ENCODE data around the gene UBXN11. TPM values are rescaled to one million over a fixed set of nuclear protein-coding genes. Genes with fewer than 3 reads are reported as not detected.
"Not testable (repeated sequence)": the region's sequence is repeated elsewhere in the genome, so short reads cannot be mapped to it uniquely, and the experiment has no call there.

Gene UBXN11
- total RNA-seq, 1 experiment from 2014 or later = 12.5 TPM

DNA sequence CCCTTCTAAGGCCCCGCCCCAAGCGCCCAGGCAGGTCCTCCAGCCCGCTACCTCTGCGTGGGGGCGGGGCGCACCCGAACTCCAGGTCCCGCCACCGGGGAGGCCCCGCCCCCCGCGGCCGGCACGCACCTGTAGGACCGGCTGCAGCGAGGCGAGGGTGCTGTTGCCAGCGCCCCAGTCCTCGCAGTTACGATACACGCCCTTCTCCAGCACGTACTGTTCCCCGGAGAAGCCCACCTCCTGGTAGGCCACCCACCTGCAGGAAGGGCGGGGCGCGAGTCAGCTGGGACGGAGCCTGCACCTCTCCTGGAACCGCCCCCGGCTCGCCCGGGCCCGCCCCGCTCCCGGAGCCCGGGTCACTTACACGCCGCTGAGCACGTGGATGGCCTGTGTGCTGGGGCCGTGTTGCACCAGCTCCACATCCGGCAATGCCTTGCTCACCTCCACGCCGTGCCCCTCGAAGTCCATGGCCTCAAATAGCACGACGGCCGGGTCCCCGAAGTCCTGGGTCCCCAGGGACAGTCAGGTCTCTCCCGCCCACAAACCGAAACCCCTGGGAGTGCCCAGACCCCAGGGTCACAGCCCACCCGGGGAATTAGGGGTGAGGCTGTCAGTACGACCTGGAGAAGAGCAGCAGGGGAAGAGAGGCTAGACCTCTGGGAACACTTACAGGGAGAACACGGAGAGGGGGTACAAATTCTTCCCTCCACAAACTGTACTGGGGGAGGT is 30.2 kb upstream of the UBXN11 start:
- H3K4me3 Mint-ChIP-seq (ENCODE audit: unreplicated experiment) = no peak overlapping the region
- no peak for TF ChIP-seq CTCF (IDR thresholded peaks at IDR 0.05; ENCODE audit: insufficient read depth in 1 of 2, low read depth in 1 of 2, low read length in 1 of 2, severe bottlenecking in 1 of 2, unreplicated experiment in 1 of 2)
- H3K27ac Mint-ChIP-seq (ENCODE audit: unreplicated experiment) = no peak overlapping the region
- Histone ChIP-seq H3K4me1 (no peaks in the 10 kb centered on the region), H3K9me3 (no peaks in the 10 kb centered on the region), H3K4me3 (ENCODE audit: low read depth, low read length) (no peak overlapping the region), H3K27me3 (replicated peaks; ENCODE audit: control insufficient read depth, insufficient read depth, low read length) (no peaks in the 10 kb centered on the region), H3K36me3 (ENCODE audit: control insufficient read depth, insufficient read depth, low read length) (peaks cover 4% of the 10 kb centered on the region; the same call in 1 of the 2 replicates)
- peak in 1 of 2 experiments; percentile 19 for DNase-seq
- no peaks in the 10 kb centered on the region for H3K27me3 Mint-ChIP-seq (ENCODE audit: insufficient read depth, unreplicated experiment)
- POLR2A ChIA-PET = no interaction called here
- no peaks in the 10 kb centered on the region for H3K4me1 Mint-ChIP-seq (ENCODE audit: low read depth, unreplicated experiment)
- intact Hi-C loops (cut with micrococcal nuclease; ENCODE audit: unreplicated experiment) = no loop called here
- CTCF ChIA-PET = no interaction called here
- H3K36me3 Mint-ChIP-seq (ENCODE audit: insufficient read depth, unreplicated experiment) = peaks cover 70% of the 10 kb centered on the region
- H3K9me3 Mint-ChIP-seq (ENCODE audit: unreplicated experiment) = no peaks in the 10 kb centered on the region
- BruUV-seq (replicated peaks) = no TSS peak

DNA sequence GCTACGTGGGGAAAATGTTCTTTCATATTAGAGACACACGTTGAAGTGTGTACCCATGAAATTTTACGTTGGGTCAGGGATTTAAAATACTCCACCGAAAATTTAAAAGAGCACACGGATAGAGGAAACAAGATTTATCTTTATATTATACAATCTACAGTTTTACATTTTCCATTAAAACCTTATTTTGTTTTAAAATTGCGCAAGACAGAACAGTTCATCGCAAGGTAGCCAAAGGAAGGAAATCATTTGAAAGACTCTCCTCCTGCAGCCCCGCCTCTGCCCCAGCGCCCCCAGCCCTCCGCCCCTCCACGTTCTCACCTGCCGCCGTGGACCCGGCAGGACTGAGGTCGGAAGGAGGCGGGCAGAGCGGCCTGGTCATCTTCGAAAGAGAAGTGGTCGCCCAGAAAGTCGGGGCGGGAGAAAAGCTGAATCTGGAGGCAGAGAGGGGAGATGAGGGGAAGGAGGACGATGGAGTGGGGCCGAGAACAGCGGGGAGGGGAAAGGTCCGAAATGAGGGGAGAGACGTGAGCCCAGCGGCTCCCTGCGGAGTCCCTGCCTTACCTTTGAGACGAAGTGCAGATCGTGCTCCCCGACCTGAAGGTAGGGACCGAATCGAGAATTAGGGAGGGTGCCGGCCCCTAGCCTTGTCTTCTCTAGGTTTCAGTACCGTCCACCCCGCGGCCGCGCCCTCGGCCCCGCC is 29.5 kb upstream of the UBXN11 start:
- Mint-ChIP-seq H3K27me3 (ENCODE audit: insufficient read depth, unreplicated experiment) (no peaks in the 10 kb centered on the region), H3K4me3 (ENCODE audit: unreplicated experiment) (no peak overlapping the region), H3K27ac (ENCODE audit: unreplicated experiment) (no peak overlapping the region), H3K9me3 (ENCODE audit: unreplicated experiment) (no peaks in the 10 kb centered on the region), H3K36me3 (ENCODE audit: insufficient read depth, unreplicated experiment) (peaks cover 71% of the 10 kb centered on the region), H3K4me1 (ENCODE audit: low read depth, unreplicated experiment) (no peaks in the 10 kb centered on the region)
- no peaks in the 10 kb centered on the region for H3K9me3 ChIP-seq
- no peaks in the 10 kb centered on the region for H3K27me3 ChIP-seq (replicated peaks; ENCODE audit: control insufficient read depth, insufficient read depth, low read length)
- TF ChIP-seq CTCF (IDR thresholded peaks at IDR 0.05; ENCODE audit: insufficient read depth in 1 of 2, low read depth in 1 of 2, low read length in 1 of 2, severe bottlenecking in 1 of 2, unreplicated experiment in 1 of 2) = no peak
- DNase-seq = no peak
- H3K4me1 ChIP-seq = no peaks in the 10 kb centered on the region
- ChIA-PET POLR2A (interaction anchor here (0.6 kb wide), 1 partner anchor 32 kb away, joined by 3 read pairs; no protein-coding TSS in a partner anchor), CTCF (no interaction called here)
- H3K36me3 ChIP-seq (ENCODE audit: control insufficient read depth, insufficient read depth, low read length) = peaks cover 4% of the 10 kb centered on the region; the same call in 1 of the 2 replicates
- intact Hi-C loops (cut with micrococcal nuclease; ENCODE audit: unreplicated experiment) = no loop called here
- H3K4me3 ChIP-seq (ENCODE audit: low read depth, low read length) = no peak overlapping the region
- no TSS peak for BruUV-seq (replicated peaks)

DNA sequence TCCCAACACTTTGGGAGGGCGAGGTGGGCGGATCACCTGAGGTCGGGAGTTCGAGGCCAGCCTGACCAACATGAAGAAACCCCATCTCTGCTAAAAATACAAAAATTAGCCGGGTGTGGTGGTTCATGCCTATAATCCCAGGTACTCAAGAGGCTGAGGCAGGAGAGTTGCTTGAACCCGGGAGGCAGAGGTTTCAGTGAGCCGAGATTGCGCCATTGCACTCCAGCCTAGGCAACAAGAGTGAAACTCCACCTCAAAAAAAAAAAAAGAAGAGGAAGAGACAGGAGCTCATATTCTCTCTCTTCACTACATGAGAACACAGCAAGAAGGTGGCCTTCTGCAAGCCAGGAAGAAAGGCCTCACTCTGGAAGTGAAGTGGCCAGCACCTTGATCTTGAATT is 26.9 kb upstream of the UBXN11 start:
- POLR2A ChIA-PET; H3K27me3 ChIP-seq (replicated peaks; ENCODE audit: control insufficient read depth, insufficient read depth, low read length); H3K27ac Mint-ChIP-seq (ENCODE audit: unreplicated experiment); H3K4me1 ChIP-seq; H3K36me3 ChIP-seq (ENCODE audit: control insufficient read depth, insufficient read depth, low read length); H3K9me3 ChIP-seq; H3K4me3 ChIP-seq (ENCODE audit: low read depth, low read length); H3K4me1 Mint-ChIP-seq (ENCODE audit: low read depth, unreplicated experiment); H3K27me3 Mint-ChIP-seq (ENCODE audit: insufficient read depth, unreplicated experiment); H3K9me3 Mint-ChIP-seq (ENCODE audit: unreplicated experiment); intact Hi-C loops (cut with micrococcal nuclease; ENCODE audit: unreplicated experiment); DNase-seq; H3K4me3 Mint-ChIP-seq (ENCODE audit: unreplicated experiment); BruUV-seq (replicated peaks): not testable (repeated sequence)
- CTCF ChIA-PET = interaction anchor here (0.6 kb wide), 1 partner anchor 99 kb away, joined by 6 read pairs; the partner anchor contains the start of gene DHDDS
- H3K36me3 Mint-ChIP-seq (ENCODE audit: insufficient read depth, unreplicated experiment) = peaks cover 76% of the 10 kb centered on the region
